Left lung (tissue), 10 donors: ENCODE results near the gene PFKFB3. TPM values are rescaled to one million over a fixed set of nuclear protein-coding genes. Genes with fewer than 3 reads are reported as not detected.
A peak's percentile ranks its signal among the peaks of the same experiment; 100 is the strongest.

Experiments used
- ATAC-seq: fragments of 200-7000 bp; cut with Tn5 transposase; one replicate; pipeline ENCODE4 v1.9.1; 2020; ENCODE audit warnings: moderate library complexity
- DNase-seq, 4 donors: peaks; one replicate each; pipeline ENCODE4 v3.0.0-alpha.2; 2013 to 2020
- H3K27ac ChIP-seq, 2 donors: fragments of 200-600 bp; sonication (generic) in 1 of 2; one replicate each; pipeline versions ENCODE4 v1.5.0 to v1.8.0; 2020 to 2021
- H3K27me3 ChIP-seq, 2 donors: fragments of 200-600 bp; sonication (generic) in 1 of 2; one replicate each; pipeline versions ENCODE4 v1.5.0 to v1.8.0; 2020 to 2021
- H3K36me3 ChIP-seq, 2 donors: fragments of 200-600 bp; sonication (generic) in 1 of 2; one replicate each; pipeline versions ENCODE4 v1.5.0 to v1.8.0; 2020 to 2021
- H3K4me1 ChIP-seq, 2 donors: fragments of 200-600 bp; one replicate each; pipeline ENCODE4 v1.8.0; 2021
- H3K4me3 ChIP-seq, 2 donors: fragments of 200-600 bp; sonication (generic) in 1 of 2; one replicate each; pipeline versions ENCODE4 v1.5.0 to v1.8.0; 2020 to 2021; ENCODE audit warnings: mild to moderate bottlenecking in 1 of 2
- H3K9me3 ChIP-seq, 2 donors: fragments of 200-600 bp; sonication (generic) in 1 of 2; one replicate each; pipeline versions ENCODE4 v1.5.0 to v1.8.0; 2020 to 2021
- intact Hi-C, 2 donors: fragments of 100-400 bp; cut with DNase I; formaldehyde crosslinking; loops; one replicate each; pipeline versions ENCODE4 v1.11.2 to v1.14.2; 2022
- polyA plus RNA-seq, 6 donors: library from polyadenylated mRNA; unstranded; fragments of 120-200 nt; gene quantifications; one replicate each; pipeline ENCODE4 v1.2.1, GENCODE V29; 2013; ENCODE audit not compliant: insufficient read length in 6 of 6
- total RNA-seq, 2 donors: library from RNA; stranded (reverse); fragmentation: NEBNext Ultra II Directional; extraction: Animal tissue kit (Norgen Biotek cat#: 25700); gene quantifications; one replicate each; pipeline ENCODE4 v1.2.1, GENCODE V29; 2021
- TF ChIP-seq, protein P1 (sequence below), 2 donors: fragments of 200-600 bp; sonication (generic) in 1 of 2; IDR thresholded peaks; one replicate each; pipeline versions ENCODE4 v1.5.0 to v1.8.0; 2021; ENCODE audit warnings: antibody characterized with exemption in 2 of 2
- donor health status: DM: no; HTN: yes; CAD: no.
- donor health status: DM: no; HTN: no; CAD: no.

The PFKFB3 gene
- total and polyA plus RNA-seq, 8 donors: 15.3 to 120 (median 22.5) TPM

DNA sequence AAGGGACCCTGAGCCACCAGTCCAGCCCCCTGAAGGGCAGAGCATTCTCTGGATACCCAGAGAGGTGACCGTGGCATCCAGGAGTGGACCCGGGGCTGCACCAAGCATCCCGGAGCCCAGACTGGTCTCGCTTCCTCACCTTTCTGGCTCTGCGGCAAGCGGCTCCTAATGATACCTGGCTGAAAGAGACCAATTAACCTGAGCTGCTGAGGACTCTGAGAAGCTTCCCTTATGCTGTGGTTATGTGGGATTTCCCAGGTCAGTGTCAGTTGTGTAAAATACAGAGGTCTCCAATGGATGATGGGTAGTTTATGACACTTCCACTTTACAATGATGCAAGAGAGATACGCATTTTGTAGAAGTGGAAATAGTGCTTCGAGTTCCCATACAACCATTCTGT lies 51.5 kb downstream of the PFKFB3 start:
- Histone ChIP-seq H3K4me1 (peaks cover 0 to 21% of the 10 kb centered on the region in 2 donors), H3K27me3 (no peaks in the 10 kb centered on the region), H3K36me3 (no peaks in the 10 kb centered on the region), H3K9me3 (no peaks in the 10 kb centered on the region), H3K4me3 (no peak overlapping the region), H3K27ac (peak overlapping the region in 1 of 2 donors; percentile 64)
- ATAC-seq (no peak), DNase-seq (no peak)
- TF ChIP-seq, protein P1, sequence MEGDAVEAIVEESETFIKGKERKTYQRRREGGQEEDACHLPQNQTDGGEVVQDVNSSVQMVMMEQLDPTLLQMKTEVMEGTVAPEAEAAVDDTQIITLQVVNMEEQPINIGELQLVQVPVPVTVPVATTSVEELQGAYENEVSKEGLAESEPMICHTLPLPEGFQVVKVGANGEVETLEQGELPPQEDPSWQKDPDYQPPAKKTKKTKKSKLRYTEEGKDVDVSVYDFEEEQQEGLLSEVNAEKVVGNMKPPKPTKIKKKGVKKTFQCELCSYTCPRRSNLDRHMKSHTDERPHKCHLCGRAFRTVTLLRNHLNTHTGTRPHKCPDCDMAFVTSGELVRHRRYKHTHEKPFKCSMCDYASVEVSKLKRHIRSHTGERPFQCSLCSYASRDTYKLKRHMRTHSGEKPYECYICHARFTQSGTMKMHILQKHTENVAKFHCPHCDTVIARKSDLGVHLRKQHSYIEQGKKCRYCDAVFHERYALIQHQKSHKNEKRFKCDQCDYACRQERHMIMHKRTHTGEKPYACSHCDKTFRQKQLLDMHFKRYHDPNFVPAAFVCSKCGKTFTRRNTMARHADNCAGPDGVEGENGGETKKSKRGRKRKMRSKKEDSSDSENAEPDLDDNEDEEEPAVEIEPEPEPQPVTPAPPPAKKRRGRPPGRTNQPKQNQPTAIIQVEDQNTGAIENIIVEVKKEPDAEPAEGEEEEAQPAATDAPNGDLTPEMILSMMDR (IDR thresholded peaks at IDR 0.05): no peak
- intact Hi-C loops: no loop called here

DNA sequence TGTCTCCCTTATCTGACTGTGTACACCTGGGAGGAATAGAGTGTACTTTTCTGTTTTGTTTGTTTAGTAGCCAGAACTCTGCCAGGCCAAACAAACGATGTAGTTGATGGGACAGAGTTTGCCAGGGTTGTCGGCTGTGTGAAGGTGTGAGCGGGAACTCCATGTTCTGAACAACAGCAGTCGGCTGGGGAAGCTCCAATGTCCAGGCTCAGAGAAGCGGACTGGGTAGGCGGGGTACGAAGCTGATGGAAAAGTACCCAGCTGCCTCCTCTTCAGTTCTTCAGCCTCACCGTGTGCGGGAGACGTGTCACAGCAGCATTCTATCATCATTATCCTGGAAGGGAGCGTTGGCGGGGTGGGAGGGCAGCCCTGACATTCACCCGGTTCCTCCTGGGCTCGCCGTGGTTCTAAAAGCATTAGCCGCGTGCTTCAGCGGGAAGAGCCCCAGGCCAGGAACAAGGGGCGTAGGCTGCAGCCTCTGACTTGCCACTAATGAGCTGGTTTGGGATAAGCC lies 52.9 kb downstream of the PFKFB3 start:
- Histone ChIP-seq H3K27ac (peak overlapping the region in 1 of 2 donors; percentile 64), H3K36me3 (no peaks in the 10 kb centered on the region), H3K9me3 (peaks cover 0 to 2% of the 10 kb centered on the region in 2 donors), H3K4me3 (no peak overlapping the region), H3K4me1 (peaks cover 0 to 21% of the 10 kb centered on the region in 2 donors), H3K27me3 (no peaks in the 10 kb centered on the region)
- ATAC-seq: peak; percentile 80
- TF ChIP-seq, protein P1 (IDR thresholded peaks at IDR 0.05): no peak
- intact Hi-C loops: no loop called here
- DNase-seq: no peak

DNA sequence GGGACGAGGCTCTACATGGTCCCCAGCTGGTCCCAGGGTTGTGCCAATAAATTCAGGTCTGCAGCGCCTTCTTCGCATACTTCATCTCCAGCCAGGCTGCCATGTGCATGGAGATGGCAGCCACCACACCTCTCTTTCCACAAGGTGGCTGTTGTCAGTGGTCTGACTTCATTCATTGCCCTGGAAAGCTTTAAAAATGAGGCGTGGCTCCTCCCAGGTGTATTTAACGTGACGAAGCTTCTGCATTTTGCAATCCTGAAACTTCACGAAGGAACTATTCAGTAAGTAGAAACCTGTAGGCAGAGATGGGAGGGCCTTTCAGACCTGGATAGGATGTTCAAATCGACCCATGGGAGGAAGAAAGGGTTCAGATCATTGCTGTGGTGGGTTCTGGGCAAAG lies 53.7 kb downstream of the PFKFB3 start:
- TF ChIP-seq, protein P1 (IDR thresholded peaks at IDR 0.05): no peak
- Histone ChIP-seq H3K4me1 (peaks cover 0 to 21% of the 10 kb centered on the region in 2 donors), H3K36me3 (no peaks in the 10 kb centered on the region), H3K27ac (no peak overlapping the region), H3K9me3 (peaks cover 0 to 3% of the 10 kb centered on the region in 2 donors), H3K27me3 (no peaks in the 10 kb centered on the region), H3K4me3 (no peak overlapping the region)
- no peak for DNase-seq
- peak; percentile 38 for ATAC-seq
- intact Hi-C loops: no loop called here

DNA sequence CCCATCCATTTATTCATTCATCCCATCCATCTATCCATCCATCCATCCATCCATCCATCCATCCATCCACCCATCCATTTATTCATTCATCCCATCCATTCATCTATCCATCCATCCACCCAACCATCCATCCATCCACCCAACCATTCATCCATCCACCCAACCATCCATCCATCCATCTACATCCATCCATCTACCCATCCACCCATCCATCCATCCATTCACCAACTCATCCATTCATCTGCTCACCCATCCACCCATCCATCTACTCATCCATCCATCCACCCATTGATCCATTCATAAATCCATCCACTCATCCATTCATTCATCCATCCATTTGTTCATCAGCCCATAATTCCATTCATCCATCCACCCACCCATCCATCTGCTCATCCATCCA lies 56.4 kb downstream of the PFKFB3 start:
- Histone ChIP-seq H3K4me1 (peaks cover 0 to 18% of the 10 kb centered on the region in 2 donors), H3K9me3 (peaks cover 0 to 3% of the 10 kb centered on the region in 2 donors), H3K27me3 (no peaks in the 10 kb centered on the region), H3K27ac (no peak overlapping the region), H3K4me3 (no peak overlapping the region), H3K36me3 (no peaks in the 10 kb centered on the region)
- TF ChIP-seq, protein P1 (IDR thresholded peaks at IDR 0.05): no peak
- ATAC-seq (no peak), DNase-seq (no peak)
- intact Hi-C loops: no loop called here

DNA sequence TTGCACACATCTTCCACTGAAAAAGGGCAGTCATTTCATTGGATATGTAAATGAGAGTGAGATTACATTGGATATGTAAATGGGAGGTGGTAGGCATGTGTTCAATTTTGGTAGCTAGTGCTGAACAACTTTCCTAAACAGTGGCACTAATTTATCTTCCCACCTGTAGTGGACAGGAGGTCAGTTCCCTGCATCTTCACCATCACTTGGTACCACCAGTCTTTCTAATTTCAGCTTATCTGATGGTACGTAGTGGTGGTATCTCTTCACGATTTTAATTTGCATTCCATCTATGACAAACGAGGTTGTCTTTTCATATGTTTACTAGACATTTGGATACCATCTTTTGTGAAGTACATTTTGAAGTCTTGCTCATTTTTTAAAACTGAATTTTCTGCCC lies 58.1 kb downstream of the PFKFB3 start:
- Histone ChIP-seq H3K4me1 (peaks cover 0 to 5% of the 10 kb centered on the region in 2 donors), H3K4me3 (no peak overlapping the region), H3K27ac (no peak overlapping the region), H3K9me3 (peaks cover 0 to 3% of the 10 kb centered on the region in 2 donors), H3K27me3 (no peaks in the 10 kb centered on the region), H3K36me3 (no peaks in the 10 kb centered on the region)
- DNase-seq (no peak), ATAC-seq (no peak)
- intact Hi-C loops: no loop called here
- TF ChIP-seq, protein P1 (IDR thresholded peaks at IDR 0.05): no peak
